Measurements from ENCODE around the gene MYOM1. TPM values are rescaled to one million over a fixed set of nuclear protein-coding genes. Genes with fewer than 3 reads are reported as not detected.

The MYOM1 gene
- total RNA-seq, 1 donor from 2014 or later = 1.3 TPM

DNA sequence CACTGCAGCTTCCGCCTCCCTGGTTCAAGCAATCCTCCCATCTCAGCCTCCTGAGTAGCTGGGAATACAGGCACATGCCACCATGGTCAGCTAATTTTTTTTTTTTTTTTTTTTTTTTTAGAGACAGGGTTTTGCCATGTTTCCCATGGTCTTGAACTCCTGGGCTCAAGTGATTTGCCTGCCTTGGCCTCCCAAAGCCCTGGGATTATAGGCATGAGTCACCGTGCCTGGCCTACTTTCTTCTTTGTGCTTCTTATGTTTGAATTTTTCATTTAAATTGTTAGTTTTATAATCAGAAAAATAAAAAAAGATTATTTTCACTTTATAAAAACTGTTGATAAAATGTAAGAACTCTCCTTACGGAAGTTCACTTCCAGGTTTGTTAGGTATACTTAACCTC lies 105.3 kb downstream of the MYOM1 start:
- no peaks in the 10 kb centered on the region for H3K27me3 Mint-ChIP-seq (ENCODE audit: unreplicated experiment)
- H3K4me3 Mint-ChIP-seq (ENCODE audit: unreplicated experiment) = no peak overlapping the region
- TF ChIP-seq, protein P1, sequence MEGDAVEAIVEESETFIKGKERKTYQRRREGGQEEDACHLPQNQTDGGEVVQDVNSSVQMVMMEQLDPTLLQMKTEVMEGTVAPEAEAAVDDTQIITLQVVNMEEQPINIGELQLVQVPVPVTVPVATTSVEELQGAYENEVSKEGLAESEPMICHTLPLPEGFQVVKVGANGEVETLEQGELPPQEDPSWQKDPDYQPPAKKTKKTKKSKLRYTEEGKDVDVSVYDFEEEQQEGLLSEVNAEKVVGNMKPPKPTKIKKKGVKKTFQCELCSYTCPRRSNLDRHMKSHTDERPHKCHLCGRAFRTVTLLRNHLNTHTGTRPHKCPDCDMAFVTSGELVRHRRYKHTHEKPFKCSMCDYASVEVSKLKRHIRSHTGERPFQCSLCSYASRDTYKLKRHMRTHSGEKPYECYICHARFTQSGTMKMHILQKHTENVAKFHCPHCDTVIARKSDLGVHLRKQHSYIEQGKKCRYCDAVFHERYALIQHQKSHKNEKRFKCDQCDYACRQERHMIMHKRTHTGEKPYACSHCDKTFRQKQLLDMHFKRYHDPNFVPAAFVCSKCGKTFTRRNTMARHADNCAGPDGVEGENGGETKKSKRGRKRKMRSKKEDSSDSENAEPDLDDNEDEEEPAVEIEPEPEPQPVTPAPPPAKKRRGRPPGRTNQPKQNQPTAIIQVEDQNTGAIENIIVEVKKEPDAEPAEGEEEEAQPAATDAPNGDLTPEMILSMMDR (IDR thresholded peaks at IDR 0.05; ENCODE audit: partially characterized antibody, unreplicated experiment) = no peak
- no peaks in the 10 kb centered on the region for H3K4me1 Mint-ChIP-seq (ENCODE audit: low read depth, unreplicated experiment)
- H3K36me3 Mint-ChIP-seq (ENCODE audit: unreplicated experiment) = no peaks in the 10 kb centered on the region
- H3K9me3 Mint-ChIP-seq (ENCODE audit: unreplicated experiment) = peaks cover 3% of the 10 kb centered on the region
- H3K27ac Mint-ChIP-seq (ENCODE audit: unreplicated experiment) = no peak overlapping the region
- DNase-seq = no peak

DNA sequence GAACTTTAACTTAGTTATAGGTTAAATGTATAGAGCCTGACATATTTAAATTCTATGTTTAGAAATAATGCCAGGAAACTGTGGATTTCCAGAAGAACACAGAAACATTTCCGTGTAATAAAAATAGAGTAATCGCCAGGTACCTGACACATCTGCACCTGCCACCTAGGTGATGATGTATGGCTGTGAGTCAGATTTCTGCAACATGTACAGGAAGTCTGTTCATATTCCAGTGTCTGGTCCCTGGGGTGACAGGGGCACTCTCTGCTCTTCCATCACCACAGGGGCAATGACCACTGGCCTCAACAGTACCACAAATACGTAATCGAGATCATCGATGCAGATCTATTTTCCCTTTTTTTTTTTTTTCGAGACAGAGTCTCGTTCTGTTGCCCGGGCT lies 105.7 kb downstream of the MYOM1 start:
- Mint-ChIP-seq H3K4me1 (ENCODE audit: low read depth, unreplicated experiment) (no peaks in the 10 kb centered on the region), H3K36me3 (ENCODE audit: unreplicated experiment) (no peaks in the 10 kb centered on the region), H3K4me3 (ENCODE audit: unreplicated experiment) (no peak overlapping the region), H3K9me3 (ENCODE audit: unreplicated experiment) (peaks cover 3% of the 10 kb centered on the region), H3K27me3 (ENCODE audit: unreplicated experiment) (no peaks in the 10 kb centered on the region), H3K27ac (ENCODE audit: unreplicated experiment) (no peak overlapping the region)
- TF ChIP-seq, protein P1 (IDR thresholded peaks at IDR 0.05; ENCODE audit: partially characterized antibody, unreplicated experiment) = no peak
- DNase-seq = no peak

DNA sequence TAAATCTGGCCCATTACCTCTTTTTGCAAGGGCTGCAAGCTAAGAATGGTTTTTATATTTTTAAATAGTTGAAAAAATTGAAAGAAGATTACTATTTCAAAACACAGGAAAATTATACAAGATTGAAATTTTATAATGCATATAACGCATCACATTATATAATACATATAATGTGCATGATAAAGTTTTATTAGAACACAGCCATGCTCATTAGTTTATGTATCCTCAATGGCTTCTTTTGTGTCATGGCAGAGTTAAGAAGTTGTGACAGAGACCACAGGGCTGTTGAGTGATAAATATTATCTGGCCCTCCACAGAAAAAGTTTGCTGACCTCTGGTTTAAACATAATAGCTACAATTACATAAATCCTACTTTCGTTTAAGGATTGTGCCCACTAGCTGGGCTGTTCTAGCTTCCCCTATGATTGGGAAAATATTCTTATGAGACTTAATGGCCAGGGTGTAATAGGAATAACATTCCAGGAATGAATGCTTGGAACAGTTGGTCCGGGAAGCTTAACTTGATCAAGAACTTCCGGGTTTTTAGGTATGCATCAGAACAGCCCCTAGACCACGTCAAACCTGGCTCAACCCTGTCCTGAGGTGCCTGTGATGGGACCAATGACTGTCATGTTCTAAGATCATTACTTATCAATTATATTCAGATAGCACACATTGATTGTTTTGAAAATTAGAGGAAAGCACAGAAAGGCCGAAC lies 108.1 kb downstream of the MYOM1 start:
- Mint-ChIP-seq H3K27ac (ENCODE audit: unreplicated experiment) (no peak overlapping the region), H3K27me3 (ENCODE audit: unreplicated experiment) (no peaks in the 10 kb centered on the region), H3K4me3 (ENCODE audit: unreplicated experiment) (no peak overlapping the region), H3K4me1 (ENCODE audit: low read depth, unreplicated experiment) (no peaks in the 10 kb centered on the region), H3K9me3 (ENCODE audit: unreplicated experiment) (peaks cover 3% of the 10 kb centered on the region), H3K36me3 (ENCODE audit: unreplicated experiment) (no peaks in the 10 kb centered on the region)
- TF ChIP-seq, protein P1 (IDR thresholded peaks at IDR 0.05; ENCODE audit: partially characterized antibody, unreplicated experiment) = no peak
- no peak for DNase-seq

DNA sequence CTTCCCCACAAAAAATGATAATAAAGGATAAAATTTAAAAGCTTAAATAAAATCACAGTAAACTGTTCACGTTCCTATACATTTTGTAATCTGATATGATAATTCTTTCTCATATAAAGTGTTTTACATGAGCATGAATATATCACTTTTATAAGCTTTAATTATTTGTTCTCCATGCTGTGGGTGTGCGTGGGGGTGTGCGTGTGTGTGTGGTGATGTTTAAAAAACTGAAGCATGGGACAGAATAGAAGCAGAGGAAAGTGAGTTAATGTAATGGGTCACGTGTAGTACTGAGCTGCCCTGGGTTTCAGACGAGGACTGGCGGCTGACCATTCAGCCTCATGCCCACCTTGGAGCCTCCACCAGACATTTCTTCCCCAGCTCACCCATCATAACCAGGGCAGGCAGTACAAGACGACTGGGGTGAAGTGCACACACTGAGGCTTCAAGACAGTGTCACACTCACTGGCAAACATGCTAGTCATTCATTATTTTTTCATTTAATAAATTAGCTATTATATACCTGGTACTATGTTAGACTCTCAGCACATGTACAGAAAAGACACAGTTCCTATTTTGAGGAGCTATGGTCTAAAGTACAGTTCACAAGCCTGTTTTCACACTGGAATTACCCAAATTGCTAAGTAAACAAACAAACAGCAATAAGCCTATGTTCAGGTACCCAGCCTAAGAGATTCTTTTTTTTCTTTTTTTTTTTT lies 109.6 kb downstream of the MYOM1 start:
- Mint-ChIP-seq H3K4me3 (ENCODE audit: unreplicated experiment) (no peak overlapping the region), H3K4me1 (ENCODE audit: low read depth, unreplicated experiment) (no peaks in the 10 kb centered on the region), H3K9me3 (ENCODE audit: unreplicated experiment) (no peaks in the 10 kb centered on the region), H3K27ac (ENCODE audit: unreplicated experiment) (no peak overlapping the region), H3K27me3 (ENCODE audit: unreplicated experiment) (no peaks in the 10 kb centered on the region), H3K36me3 (ENCODE audit: unreplicated experiment) (no peaks in the 10 kb centered on the region)
- TF ChIP-seq, protein P1 (IDR thresholded peaks at IDR 0.05; ENCODE audit: partially characterized antibody, unreplicated experiment) = no peak
- no peak for DNase-seq

DNA sequence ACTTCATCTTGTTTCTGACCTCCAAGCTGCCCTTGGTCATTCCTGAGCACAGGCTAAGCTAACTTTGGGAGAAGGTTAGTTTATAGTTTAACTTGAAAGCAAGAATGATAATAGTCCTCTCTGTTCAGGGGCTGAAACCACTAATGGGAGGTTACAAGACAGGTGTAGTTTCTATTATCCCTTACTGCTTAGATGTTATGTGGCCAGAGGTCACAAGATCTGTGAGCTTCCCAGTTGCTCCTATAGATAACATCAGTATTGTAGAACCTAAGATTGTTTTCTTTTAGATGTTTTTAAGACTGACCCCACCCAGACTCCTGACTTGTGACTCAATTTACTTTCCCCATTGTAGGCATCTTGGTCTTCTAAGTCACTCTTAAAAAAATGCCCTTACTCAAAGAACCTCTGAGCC lies 112.0 kb downstream of the MYOM1 start:
- no peak overlapping the region for H3K27ac Mint-ChIP-seq (ENCODE audit: unreplicated experiment)
- DNase-seq = no peak
- peaks cover 1% of the 10 kb centered on the region for H3K27me3 Mint-ChIP-seq (ENCODE audit: unreplicated experiment)
- TF ChIP-seq, protein P1 (IDR thresholded peaks at IDR 0.05; ENCODE audit: partially characterized antibody, unreplicated experiment) = no peak
- H3K36me3 Mint-ChIP-seq (ENCODE audit: unreplicated experiment) = no peaks in the 10 kb centered on the region
- no peak overlapping the region for H3K4me3 Mint-ChIP-seq (ENCODE audit: unreplicated experiment)
- H3K4me1 Mint-ChIP-seq (ENCODE audit: low read depth, unreplicated experiment) = no peaks in the 10 kb centered on the region
- H3K9me3 Mint-ChIP-seq (ENCODE audit: unreplicated experiment) = no peaks in the 10 kb centered on the region

Data from glutamatergic neuron (in vitro differentiated cells).